NK-92 treated with Interleukin-12 subunit alpha and Interleukin-12 subunit beta, amount 100 ng/mL, for 24 hours (cell line): ENCODE measurements around the gene ABI2.
"Not testable (repeated sequence)": the region's sequence is repeated elsewhere in the genome, so short reads cannot be mapped to it uniquely, and the experiment has no call there.

ENCODE experiments used
- DNase-seq: peaks from one replicate; lab custom pipeline; 2025; lab: John Stamatoyannopoulos, UW

The ABI2 gene

GRCh38 chr2:203359450-203359849, 31.3 kb downstream of the ABI2 start:
- no peak for DNase-seq

- no peak for DNase-seq
Observed at GRCh38 chr2:203360833-203361430, 32.7 kb downstream of the ABI2 start.

GRCh38 chr2:203361495-203361894, 33.3 kb downstream of the ABI2 start:
- DNase-seq: no peak

- no peak for DNase-seq
Observed at GRCh38 chr2:203361922-203362321, 33.7 kb downstream of the ABI2 start.

- no peak for DNase-seq
Observed at GRCh38 chr2:203366639-203367466, 38.7 kb downstream of the ABI2 start.

DNA sequence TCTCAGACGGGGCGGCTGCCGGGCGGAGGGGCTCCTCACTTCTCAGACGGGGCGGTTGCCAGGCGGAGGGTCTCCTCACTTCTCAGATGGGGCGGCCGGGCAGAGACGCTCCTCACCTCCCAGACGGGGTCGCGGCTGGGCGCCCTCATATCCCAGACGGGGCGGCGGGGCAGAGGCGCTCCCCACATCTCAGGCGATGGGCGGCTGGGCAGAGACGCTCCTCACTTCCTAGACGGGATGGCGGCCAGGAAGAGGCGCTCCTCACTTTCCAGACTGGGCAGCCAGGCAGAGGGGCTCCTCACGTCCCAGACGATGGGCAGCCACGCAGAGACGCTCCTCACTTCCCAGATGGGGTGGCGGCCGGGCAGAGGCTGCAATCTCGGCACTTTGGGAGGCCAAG, 44.5 kb downstream of the ABI2 start:
- DNase-seq: not testable (repeated sequence)

GRCh38 chr2:203376173-203376572, 48.0 kb downstream of the ABI2 start:
- DNase-seq: no peak

DNA sequence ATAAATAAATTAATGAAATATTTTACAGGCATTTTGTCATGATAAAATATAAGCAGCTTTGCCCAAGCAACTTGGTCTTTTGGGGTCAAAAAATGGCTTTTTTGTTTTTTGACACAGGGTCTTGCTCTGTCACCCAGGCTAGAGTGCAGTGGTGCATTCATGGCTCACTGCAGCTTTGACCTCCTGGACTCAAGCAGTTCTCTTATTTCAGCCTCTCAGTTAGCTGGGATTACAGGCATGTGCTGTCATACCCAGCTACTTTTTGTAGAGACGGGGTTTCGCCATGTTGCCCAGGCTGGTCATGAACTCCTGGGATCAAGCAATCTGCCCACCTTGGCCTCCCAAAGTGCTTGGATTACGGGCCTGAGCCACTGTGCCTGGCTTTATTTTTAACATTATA, 51.0 kb downstream of the ABI2 start:
- DNase-seq: no peak

- no peak for DNase-seq
Observed at GRCh38 chr2:203383038-203383437, 54.8 kb downstream of the ABI2 start.

- DNase-seq: not testable (repeated sequence)
Observed at GRCh38 chr2:203388153-203388552, 60.0 kb downstream of the ABI2 start.

DNA sequence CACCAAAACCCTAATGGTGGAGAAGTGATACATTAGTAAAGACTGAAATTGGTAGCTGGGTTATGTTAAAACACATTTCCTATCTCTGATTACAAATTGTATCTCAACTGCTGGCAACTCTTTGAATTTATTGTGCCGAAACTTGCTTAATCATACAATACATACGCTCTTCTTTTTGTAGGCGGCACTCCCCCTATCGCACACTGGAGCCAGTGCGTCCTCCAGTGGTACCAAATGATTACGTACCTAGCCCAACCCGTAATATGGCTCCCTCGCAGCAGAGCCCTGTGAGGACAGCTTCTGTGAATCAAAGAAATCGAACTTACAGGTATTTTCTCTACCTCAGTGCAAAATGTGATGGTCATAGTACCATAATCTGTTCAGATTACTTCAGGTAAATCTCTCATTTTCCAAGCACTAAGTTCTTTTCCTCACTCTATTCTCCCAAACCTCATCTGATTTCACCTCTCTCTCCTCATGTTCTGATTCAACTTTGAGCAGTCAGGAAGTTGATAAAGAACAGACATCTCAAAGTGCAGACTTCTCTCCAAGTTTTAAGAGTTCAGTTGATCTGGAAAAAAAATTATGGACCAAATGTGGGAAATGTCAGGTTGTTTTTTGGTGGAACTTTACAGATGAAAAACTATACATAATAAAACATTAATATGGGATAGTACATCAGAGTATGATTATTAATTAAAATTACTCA, 66.5 kb downstream of the ABI2 start:
- DNase-seq: no peak

GRCh38 chr2:203395858-203396257, 67.7 kb downstream of the ABI2 start:
- no peak for DNase-seq

GRCh38 chr2:203396667-203397066, 68.5 kb downstream of the ABI2 start:
- no peak for DNase-seq

GRCh38 chr2:203399031-203399430, 70.8 kb downstream of the ABI2 start:
- DNase-seq: no peak

DNA sequence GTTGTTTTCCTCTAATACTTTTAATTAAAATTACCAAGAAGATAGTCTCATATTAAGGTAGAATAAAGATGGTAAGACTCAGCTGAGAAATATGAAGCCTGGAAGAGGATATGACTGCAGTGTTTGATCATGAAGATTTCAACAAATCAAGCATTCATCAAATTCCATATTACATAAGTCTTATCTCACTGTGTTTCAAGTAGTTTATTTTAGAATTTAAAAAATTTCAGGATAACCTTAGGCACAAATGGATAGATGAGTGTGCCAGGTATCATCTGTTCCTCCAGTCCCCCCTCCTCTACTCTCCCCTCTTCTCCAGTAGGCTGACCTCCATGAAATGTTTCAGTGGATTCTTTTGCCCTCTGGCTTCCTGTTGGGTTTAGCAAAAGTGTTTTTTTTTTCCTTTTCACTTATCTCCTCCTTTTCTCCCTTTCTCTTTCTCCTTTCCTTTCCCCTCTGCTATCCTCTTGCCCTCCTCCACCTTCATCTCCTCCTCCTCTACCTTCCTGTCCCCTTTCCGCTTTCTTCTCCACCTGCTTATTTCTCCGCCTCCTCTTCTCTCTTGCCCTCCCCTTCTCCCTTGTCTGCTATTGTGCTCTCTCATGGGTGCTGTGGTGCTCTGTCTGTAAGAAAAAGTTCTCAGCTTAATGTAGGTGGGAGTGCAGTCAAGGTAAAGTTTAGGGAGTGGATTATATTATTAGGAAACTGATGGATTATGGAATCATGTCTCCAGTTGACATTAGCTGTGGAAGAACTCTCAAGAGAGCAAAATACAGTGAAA, 72.8 kb downstream of the ABI2 start:
- DNase-seq: no peak

DNA sequence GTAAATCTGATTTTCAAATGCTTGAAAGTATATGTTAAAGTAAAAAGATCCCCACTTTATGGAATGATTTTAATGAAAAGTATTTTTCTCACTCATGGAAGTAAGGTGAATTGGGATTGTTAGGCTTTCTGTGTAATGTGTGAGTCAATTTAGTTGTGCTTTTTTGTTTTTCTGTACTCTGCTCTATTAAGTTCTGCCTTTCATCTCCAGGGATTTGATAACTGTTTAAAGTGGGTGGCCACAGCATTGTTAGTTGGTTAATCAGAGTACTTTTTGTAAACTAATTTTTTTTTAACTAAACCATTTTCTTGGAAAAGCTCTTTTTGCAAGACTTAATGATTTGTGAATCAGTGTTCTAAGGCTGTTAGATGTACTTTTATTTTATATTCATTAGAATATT, 76.8 kb downstream of the ABI2 start:
- DNase-seq: no peak

GRCh38 chr2:203407496-203407895, 79.3 kb downstream of the ABI2 start:
- DNase-seq: no peak

- no peak for DNase-seq
Observed at GRCh38 chr2:203412546-203413331, 84.5 kb downstream of the ABI2 start.

- no peak for DNase-seq
Observed at GRCh38 chr2:203413796-203414195, 85.6 kb downstream of the ABI2 start.

DNA sequence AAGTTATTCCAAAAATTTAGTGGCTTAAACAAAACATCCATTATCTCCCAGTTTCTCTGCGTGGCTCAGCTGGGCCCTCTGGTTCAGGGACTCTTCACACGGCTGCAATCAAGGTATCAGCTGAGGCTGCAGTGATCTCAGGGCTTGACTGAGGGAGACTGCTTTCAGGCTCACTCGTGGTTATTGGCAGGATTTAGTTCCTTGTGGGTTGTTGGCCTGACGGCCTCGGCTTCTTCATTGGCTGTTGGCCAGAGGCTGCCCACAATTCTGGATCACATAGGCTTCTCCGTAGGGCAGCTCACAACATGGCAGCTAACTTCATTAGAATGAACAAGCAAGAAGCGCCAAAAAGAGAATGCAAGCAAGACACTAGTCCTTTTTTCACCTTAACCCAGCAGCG, 90.1 kb downstream of the ABI2 start:
- no peak for DNase-seq

- no peak for DNase-seq
Observed at GRCh38 chr2:203427061-203427460, 98.9 kb downstream of the ABI2 start.
